ENCODE results near the gene FETUB.

FETUB gene, protein sequence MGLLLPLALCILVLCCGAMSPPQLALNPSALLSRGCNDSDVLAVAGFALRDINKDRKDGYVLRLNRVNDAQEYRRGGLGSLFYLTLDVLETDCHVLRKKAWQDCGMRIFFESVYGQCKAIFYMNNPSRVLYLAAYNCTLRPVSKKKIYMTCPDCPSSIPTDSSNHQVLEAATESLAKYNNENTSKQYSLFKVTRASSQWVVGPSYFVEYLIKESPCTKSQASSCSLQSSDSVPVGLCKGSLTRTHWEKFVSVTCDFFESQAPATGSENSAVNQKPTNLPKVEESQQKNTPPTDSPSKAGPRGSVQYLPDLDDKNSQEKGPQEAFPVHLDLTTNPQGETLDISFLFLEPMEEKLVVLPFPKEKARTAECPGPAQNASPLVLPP

DNA sequence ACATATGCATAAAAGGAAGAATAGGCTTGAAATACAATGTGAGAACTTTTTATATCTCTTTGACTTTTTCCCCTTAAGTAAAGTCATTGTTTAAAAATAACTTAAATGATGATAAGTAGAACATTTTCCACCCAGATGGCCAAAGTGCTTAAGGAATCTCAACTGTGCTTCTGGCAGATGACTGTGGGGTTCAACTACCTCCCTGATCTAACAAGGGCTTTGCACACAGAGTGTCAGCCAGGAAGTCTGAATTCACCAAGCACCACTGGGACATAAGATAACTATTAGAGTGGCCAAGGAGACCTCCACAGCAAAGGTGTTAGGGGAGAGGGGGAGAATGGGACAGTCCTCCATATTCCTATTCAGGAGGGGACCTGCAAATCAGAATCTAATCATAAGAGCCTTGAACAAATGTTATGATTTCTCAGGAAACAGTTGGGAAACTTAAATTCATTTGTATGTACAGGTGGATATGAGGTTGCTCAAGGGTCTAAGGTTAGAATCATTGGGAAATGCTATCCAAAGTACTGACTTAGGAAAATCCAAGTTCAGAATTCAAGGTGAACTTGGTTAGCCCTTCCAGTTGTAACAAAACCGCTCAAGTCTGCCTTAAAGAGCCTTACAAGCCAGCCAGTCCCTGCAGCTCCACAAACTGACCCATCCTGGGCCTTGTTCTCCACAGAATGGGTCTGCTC, at the start of gene FETUB:
Gene FETUB, plus strand, starts transcription at position 622 of the 695 bp plus-strand sequence. Its CDS starts 62 bp downstream, at position 684.
- no peak for DNase-seq

DNA sequence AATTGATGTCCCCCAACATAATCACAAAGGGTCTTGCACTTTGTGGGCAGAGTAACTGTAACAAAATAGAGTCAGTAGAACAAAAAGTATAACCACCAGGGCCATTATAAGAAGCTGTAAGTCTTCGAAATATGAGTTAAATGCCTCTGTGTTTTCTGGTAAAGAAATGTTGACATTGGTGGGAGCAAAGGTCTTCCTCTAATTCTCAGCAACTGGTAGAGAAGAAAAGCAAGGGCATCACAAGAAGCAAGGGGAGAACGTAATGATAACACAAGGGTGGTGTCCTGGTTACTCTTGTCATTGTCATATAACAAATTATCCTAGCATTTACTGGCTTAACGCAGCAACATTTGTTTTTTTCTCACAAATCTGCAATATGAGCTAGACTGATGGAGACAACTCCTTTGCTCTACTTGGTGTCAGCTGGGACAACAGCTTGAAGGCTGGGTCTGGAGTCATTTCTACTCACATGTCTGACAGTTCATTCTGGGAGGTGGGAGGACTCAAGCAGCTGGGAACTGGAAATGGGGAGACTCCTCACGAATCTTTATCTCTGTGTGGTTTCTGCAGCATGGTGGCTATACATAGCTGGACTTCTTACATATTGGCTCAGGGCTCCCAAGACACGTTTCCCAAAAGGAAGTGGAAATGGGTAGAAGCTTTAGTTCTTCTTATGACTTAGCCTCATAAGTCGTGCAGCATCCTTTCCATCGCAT, 49.5 kb upstream of the FETUB start:
- DNase-seq = no peak

DNA sequence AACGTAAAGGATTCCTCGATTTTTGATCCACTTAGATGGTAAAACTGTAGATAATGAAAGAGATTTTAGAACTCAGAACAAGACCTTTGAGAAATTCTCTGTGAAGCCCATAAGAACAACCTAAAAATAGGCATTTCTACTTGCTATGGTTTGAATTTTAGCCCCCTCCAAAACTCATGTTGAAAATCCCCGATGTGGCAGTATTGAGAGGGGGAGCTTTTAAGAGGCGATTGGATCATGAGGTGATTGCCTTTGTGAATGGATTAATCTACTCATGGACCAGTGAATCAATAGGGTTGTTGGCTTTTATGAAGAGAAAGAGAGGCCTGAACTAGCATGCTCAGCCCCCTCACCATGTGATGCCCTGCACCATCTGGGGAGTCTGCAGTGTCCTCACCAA, 47.5 kb upstream of the FETUB start:
- DNase-seq = no peak

DNA sequence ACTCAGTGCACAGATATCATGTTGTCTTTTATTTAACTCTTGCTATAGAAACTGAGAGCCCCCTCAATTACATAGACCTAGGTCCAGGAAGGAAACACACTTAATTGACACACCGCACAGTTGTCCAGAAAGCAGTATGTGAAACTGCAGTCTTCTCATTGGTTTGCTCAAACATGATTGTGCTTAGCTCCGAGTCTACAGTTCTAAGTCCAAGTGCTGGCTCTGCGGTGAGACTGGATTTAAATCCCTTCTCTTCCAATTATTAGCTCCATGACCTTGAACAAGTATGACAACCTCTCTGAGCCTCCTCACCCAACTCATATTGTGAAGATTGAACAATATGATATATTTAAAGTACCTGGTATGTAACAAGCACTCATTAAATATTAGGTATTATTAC, 46.3 kb upstream of the FETUB start:
- no peak for DNase-seq

DNA sequence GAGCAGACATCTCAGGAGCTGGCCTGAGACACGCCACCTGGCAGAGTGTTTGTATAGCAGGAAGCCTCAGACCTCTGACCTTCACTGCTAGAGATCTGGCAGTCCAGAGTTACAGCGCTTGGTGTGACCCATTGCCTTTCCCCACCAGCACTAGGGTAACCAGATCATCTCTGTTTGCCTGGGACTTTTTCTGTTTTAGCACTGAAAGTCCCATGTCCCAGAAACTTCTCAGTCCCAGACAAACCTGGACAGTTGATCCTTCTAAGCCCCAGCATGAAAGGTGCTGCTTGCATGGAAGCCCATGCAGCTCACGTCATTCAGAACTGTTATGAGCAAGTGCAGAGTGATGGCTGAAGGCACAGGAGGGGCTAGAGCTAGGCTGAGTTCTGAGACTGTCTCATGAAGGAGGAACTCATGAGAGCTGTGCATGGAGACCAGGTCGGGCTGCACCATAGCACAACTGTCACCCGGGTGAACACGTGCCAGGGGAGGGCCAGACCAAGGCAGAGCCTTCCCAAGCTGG, 45.5 kb upstream of the FETUB start:
- no peak for DNase-seq

DNA sequence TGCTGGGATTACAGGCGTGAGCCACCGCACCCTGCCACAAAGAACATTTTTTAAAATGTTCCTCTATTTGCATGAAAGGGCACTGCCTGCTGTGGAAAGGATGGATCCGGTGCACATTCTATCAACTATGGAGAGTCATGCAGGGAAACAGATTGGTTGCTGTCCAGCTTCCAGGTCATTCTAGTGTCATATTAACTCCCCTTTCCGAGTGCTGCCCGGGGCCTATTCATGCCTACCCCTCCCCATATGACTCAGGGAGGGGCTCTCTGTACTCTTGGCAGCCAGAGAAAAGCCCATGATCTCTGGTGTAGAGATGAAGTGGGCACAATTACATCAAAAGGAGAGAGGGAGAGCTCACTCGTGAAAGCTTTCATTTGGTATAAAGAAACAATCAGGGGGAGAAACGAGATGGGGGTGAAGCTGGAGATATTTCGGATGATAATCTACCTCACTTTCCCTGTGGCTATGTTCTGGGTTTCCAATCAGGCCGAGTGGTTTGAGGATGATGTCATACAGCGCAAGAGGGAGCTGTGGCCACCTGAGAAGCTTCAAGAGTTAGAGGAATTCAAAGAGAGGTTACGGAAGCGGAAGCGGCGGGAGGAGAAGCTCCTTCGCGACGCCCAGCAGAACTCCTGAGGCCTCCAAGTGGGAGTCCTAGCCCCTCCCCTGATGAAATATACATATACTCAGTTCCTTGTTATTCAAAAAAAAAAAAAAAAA, 43.5 kb upstream of the FETUB start:
- DNase-seq = no peak

DNA sequence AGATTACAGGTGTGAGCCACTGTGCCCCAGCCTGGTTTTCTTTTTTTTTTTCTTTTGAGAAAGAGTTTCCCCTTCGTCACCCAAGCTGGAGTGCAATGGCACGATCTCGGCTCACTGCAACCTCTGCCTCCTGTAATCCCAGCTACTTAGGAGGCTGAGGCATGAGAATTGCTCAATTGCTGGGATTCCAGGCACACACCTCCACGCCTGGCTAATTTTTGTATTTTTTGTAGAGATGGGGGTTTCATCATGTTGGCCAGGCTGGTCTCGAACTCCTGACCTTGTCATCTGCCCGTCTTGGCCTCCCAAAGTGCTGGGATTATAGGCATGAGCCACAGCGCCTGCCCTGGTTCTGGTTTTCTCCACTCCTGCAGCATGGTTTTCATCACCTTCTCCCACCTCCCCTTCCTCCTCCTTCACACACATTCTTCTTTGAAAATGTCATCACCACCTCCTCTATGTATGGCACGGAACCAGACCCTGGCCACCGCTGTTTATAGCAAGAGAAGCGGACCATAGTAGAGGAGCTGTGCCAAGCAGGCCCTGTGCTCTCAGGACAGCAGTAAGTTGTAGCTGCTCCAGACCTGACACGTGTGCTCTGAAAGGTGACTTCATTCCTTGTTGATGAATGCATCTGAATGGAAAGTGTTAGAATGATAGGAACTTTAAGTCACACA, 42.0 kb upstream of the FETUB start:
- DNase-seq = no peak

DNA sequence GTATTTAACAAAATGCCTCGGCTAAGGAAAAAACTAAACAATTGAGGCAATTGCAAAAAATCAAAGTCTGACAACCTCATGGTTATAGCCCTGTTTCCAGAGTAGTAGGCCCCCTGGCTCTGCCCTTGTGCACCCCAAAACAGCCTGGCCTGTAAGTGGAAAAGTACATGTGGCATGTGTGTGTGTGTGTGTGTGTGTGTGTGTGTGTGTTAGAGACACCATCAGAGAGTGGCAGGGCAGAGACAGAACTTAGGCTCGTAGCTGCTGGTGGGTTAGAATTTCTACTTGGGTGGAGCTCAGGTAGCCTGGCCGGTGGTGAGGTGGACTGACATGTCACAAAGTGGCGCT, 41.4 kb upstream of the FETUB start:
- no peak for DNase-seq

DNA sequence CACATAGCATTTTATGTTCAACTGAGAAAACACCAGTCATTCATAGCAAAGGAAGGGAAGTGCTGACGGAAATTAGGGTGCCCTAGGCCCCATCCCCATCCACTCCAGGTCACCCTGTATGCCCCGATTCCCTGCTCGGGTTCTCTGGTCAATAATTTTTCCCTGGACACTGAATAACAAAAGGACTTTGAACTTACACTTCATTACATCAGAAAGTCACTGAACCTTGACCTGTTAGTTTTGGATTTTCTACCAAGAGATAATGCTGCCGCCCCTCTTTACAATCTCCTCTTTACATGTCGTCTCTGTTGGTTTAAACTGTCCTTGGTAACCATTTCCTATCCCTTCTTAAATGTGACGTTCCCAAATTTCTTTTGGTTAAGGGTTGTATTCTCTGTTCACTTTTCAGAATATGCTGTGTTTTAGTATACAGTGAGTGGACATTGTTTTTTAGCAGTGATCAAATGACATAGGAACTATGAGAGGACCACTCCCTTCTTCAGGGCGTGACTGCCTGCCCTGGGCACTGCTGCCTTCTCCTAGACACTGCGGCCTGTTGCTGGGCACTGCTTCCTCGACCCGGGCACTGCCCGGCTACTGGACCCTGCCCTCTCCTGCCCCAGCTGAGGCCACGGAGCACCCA, 40.9 kb upstream of the FETUB start:
- DNase-seq = no peak

DNA sequence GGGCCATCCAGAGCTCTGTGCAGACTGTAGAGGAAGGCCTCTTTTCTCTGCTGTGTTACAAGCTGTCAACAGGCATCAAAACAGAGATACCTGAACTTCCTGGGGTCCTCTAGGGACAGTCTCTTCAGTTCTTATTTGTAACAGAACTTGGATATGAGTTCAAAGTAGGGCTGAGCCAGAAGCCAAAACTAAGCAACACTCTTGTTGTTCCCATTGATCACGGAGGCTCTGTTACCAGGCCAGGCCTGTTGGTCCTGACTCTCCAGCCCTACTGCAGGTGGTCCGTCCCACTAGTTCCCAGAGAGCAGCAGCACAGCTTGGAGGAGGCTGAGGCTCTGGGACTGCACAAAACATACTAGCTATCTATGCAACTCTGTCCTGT, 40.4 kb upstream of the FETUB start:
- DNase-seq = no peak

DNA sequence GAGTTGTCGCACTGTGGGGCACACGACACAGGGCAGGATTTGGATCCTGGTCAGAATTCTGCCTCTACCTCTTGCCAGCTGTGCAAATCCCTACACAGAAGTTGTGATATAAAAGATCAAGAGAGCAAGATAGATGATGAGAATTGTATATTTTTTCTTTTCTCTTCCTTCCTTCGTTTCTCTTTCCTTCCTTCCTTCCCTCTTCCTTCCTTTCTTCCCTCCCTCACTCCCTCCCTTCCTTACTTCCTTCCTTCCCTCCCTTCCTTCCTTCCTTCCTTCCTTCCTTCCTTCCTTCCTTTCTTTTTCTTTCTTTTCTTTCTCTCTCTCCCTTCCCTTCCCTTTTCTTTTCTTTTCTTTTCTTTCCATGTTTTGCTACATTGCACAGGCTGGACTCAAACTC, 39.3 kb upstream of the FETUB start:
- no peak for DNase-seq

DNA sequence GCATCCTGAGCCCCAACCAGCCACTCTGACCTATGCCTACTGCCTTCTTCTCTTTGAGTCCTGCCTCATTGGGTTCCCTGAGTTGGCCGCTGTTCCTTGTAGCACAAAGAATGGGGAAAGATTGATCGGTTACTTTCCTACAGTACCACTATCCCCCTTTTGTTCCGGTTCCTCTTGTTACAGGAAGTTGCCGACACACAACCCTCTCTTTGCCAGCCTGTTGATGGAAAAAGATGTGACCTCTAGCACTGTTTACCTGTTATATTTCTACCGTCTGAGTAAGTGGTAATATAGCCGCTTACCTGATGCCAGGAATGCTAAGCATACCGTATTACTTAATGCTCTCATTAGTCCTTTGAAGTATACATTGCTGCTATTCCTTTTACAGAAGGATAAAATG, 37.0 kb upstream of the FETUB start:
- DNase-seq = no peak

DNA sequence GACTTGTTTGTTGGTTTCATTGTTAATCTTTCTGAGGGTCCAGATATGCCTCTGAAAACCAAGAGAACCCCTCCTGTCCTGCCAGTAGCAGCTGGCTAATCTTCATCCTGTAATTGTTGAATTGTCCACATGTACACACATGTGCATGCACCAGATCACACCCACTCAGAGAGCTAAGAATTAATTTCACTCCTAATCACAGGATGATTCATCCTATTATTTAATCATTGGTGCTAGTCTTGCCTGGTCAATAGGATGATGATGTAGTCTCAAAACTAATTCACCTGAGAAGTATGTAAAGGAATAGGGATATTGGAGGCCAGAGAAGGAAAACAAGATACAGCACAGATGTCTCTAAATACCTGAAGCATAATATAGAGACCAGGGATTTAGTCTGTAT, 35.1 kb upstream of the FETUB start:
- no peak for DNase-seq

DNA sequence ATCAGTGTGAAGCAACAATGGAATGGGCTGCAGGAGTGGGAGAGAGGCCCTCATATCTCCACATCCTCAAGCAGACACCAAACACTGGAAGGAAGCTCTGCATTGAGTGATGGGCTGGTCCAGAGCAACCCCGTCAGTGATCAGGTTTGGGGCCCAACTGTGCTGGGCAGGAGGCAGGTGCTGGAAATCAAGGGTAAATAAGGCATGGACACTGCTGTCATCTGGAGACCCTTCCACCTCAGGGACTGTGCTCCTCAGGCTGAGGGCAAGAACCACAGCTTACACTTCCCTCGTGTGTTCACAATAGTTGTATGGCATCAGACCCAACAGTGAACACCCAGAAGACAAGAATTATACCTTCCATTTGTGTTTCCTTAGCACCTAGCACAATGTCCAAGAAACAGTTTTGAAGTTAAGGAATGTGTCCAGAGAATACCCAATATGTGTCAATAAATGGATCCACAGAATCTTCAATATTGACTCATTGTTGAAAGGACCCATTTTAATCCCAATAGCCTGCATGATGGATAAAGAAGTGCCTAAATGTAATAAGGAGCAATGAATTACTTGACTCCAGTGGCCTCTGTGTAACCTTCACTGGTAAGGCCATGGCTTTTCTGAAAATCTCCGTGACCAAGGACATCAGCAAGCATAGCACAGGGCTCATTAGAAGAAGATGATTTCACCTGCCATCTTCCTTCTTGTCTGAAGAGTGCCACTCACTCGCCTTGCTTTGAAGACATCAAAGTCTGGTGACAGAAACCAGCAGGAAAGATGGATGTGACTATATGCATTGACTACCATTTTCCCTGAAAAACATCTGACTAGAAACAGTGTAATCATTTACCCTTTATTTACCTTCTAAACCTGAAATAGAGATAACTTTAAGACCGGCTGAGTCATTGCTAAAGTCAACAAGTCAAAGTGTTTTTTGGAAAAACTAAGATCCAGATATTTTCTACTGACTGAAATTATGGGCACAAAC, 34.3 kb upstream of the FETUB start:
- no peak for DNase-seq

DNA sequence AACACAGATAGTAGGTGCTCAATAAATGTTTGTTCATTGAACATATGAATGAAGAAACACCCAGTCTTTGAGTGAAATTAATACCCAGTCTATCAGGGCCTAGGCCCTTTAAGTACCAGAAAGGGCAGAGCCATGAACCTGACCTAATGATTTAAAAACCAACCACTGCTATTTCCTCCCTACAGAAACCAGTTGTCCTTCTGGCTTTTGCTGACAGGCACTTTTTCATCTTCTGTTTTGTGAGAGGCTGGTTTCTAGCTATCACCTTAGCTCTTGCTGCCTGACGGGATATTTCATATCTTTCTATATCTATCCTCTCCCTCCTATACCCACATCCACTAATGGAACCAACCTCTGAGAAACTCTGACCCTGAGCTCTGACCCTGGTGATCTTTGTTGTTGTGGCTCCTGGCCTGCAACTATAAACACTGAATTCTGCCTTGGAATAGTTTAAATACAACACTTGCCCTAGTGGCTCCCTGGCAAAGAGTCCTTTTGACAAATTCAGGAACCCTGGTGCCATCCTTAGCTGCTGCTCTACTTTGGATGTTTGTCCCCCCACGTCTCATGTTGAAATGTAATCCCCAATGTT, 31.5 kb upstream of the FETUB start:
- no peak for DNase-seq

DNA sequence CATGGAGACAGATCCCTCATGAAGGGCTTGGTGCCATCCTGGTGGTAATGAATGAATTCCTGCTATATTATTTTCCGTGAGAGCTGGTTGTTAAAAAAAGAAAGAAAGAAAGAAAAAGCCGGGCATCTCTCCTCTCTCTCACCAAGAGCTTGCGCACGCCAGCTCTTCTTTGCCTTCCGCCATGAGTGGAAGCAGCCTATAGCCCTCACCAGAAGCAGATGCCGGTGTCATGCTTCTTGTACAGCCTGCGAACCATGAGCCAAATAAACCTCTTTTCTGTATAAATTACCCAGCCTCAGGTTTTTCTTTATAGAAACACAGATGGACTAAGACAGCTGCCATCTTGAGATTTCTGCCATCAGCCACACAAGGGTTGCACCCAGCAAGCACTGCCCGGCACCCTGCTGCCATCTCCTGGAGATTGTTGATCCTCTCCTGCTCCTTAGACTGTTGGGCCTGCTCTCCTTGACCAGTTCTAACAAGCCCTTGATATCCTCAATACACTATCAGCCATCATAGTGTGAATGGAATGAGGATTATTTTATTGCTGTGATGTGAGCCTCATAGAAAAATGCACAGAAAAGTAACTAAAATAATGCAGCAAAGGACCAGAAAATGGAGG, 30.8 kb upstream of the FETUB start:
- no peak for DNase-seq

DNA sequence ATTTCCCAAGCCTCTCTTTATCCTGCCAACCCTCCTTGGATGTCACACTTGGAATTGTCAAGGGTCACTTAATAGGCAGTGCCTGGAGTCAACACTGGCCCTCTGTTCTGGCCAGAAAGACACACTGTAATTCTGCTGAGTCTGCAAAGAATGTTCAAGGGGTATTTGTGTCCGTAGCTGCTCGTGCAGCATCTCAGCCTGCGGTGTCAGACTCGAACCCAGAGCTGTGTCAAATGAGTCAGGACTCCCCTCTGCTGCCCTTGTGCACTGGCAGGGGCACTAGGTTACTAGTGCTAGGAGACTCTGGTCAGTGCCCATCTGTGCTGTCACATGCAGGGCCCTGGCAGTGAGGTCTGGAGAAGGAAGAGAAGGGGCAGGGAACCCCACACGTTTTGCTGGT, 28.1 kb upstream of the FETUB start:
- no peak for DNase-seq

DNA sequence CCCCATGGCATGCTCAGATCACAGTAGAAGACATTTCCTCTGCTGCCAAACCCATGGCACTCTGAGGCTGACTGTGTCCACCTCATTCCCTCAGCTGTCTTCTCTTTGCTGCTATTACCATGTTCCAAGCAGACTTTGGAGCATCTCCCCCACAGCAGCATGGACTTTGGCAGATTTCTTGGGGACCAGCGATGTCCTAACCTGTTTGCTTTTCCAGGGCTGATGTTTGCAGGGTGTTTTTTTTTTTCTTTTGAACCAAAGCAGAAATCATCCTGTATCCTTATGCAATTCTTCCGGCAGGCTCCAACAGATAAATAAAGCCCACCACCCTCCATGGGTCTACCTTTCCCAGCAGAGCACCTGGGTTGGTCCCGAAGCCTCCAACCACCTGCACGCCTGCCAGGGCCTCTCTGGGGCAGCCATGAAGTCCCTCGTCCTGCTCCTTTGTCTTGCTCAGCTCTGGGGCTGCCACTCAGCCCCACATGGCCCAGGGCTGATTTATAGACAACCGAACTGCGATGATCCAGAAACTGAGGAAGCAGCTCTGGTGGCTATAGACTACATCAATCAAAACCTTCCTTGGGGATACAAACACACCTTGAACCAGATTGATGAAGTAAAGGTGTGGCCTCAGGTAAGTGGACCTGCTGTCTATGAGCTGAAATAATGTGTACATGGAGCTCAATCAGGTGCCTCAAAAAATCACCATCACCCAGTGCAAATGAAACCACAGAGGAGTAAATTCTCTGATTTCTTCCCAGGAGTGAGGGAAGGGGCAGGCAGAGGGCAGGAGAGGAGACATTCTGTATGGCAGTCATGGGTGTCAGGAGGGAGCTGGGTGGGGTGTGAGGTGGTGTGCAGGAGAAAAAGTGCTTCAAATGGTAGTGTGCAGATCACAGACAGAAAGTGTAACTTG, 27.2 kb upstream of the FETUB start, which contains the start of gene AHSG:
Gene AHSG, plus strand, starts transcription at position 340 of the 916 bp plus-strand sequence. Its CDS starts 82 bp downstream, at position 422.
- DNase-seq = no peak
